HG02610 (cell line): ENCODE data around the gene HEPHL1.
"Not testable (repeated sequence)": the region's sequence is repeated elsewhere in the genome, so short reads cannot be mapped to it uniquely, and the experiment has no call there.

Source experiments
- ATAC-seq: cut with Tn5 transposase; IDR thresholded peaks from one replicate; pipeline ENCODE4 v1.9.1; 2021; ENCODE audit warnings: mild to moderate bottlenecking, moderate library complexity; ENCODE audit not compliant: unreplicated experiment

HEPHL1 gene

GRCh38 chr11:94068764-94069163, 47.6 kb downstream of the HEPHL1 start:
- no peak for ATAC-seq

DNA sequence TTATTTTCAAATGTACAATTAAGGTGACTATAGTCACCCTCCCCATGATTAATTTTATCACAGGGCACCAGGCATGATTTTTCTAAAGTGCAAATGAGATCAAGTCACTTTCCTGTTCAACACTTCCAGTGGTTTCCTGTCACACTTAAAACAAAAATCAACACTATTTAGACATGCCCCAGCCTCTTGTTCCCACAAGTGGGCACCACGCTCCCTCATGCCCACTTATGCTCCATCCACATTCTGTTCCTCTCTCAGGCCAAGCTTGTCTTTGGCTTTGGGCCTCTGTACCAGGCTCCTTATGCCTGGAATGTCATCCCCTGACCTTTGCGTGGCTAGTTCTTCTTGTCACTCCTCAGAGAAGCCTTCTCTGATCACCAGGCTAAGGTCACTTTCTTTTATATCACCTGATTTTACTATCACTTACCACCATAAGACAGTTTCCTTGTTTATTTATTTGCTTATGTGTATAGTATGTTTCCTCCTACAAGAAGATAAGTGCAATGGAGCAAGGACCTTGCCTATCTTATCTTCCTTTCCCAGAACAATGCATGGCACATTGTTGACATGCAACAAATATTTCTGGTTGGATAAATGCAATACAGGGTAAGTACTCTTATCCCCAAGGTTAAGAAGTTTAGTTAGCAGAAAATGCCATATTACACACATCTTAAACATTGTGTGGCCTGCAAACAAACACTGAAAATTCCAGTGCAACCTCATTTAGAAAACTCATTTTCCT, 56.6 kb downstream of the HEPHL1 start:
- ATAC-seq: no peak

- no peak for ATAC-seq
Observed at GRCh38 chr11:94084164-94084563, 63.0 kb downstream of the HEPHL1 start.

- ATAC-seq: no peak
Observed at GRCh38 chr11:94088906-94089305, 67.8 kb downstream of the HEPHL1 start.

DNA sequence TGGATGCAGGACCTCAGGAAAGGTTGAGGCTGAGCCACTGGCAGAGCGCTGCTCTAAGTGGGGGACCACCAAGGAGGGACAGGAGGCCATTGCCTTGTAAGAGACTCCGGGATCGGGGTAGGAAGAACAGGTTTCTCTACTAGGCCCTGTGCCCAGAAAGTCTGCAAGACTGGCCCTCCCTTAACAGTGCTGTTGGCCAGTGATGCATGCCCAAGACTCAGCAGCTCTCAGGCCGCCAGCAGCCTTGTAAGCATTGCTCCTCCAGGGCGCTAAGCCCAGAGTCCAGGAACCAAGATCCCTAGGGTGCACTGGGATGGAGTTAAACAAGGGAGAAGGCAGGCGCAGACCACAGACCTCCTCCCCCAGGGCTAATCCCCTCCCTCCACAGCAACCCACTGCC, 68.2 kb downstream of the HEPHL1 start:
- no peak for ATAC-seq

DNA sequence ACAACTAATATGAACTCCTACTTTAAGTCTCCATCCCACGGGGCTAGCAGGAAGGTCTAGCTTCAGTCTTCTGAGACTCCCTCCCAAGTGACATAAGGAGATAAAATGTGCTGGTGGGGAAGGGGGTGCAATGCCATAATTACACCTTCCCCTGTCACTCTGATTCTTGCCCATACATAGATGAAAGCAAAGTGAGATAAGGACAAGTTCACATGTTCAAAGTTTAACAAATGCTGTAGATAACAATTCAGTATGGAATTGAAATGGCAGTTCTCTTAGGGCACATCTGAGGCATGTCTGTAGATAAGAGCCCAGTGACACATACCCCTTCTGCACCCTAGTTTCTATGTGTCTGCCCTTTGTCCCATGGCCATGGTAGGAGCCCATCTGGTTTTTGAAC, 69.2 kb downstream of the HEPHL1 start:
- ATAC-seq: no peak

DNA sequence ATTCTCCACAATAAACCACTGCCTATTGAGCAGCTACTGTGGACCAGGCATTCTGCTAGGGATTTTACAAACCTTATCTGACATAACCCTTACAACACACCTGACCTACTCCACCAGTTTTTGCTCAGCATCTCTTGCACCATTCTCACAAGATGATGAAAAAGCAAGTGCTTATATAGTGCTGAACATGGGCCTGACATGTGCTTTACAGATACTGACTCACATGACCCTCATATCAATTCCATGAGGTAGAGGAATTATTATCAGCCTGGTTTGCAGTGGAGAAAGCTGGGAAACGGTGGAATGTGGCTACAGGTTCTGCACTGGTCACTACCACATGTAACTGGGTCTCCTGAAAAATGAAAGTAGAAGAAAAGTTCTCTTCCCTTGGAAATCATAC, 69.9 kb downstream of the HEPHL1 start:
- ATAC-seq: no peak

GRCh38 chr11:94100253-94100652, 79.1 kb downstream of the HEPHL1 start:
- no peak for ATAC-seq

DNA sequence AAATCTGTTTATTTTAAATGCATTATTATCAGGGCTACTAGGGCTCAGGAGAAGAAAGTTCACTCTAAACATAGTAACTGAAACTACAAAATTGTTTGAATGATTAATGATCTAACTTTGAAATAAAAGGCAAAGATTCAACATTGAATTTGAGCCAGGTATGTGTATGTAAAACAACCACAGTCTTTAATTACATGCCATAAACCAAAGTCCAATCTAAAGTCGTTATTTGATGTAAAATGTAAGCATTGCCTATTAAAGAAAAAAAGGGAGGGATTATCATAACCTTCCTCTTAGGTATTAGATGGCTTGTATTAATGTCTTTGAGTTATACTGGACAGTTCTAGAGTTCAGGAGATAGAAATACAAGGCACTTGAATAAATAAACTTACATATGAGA, 82.3 kb downstream of the HEPHL1 start:
- ATAC-seq: no peak

GRCh38 chr11:94104734-94105133, 83.6 kb downstream of the HEPHL1 start:
- ATAC-seq: no peak

GRCh38 chr11:94106716-94107115, 85.6 kb downstream of the HEPHL1 start:
- no peak for ATAC-seq

DNA sequence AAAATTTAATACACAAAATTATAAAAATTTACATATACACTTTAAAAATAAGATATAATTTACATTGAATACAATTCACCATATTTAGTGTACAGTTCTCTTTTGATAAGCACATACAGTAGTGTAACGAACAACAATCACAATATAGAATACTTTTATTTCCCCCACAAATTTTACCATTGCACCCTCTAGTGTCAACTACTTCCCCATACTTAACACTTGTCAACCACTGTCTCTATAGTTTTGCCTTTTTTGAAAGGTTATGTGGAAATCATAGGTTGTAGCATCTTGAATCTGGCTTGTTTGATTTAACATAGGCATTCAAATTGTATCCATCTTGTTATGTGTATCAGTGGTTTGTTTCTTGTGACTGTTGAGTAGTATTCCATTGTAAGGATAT, 86.2 kb downstream of the HEPHL1 start:
- ATAC-seq: no peak

- no peak for ATAC-seq
Observed at GRCh38 chr11:94111241-94111640, 90.1 kb downstream of the HEPHL1 start.

GRCh38 chr11:94111660-94112059, 90.5 kb downstream of the HEPHL1 start:
- ATAC-seq: no peak

GRCh38 chr11:94112206-94112953, 91.2 kb downstream of the HEPHL1 start:
- ATAC-seq: no peak

DNA sequence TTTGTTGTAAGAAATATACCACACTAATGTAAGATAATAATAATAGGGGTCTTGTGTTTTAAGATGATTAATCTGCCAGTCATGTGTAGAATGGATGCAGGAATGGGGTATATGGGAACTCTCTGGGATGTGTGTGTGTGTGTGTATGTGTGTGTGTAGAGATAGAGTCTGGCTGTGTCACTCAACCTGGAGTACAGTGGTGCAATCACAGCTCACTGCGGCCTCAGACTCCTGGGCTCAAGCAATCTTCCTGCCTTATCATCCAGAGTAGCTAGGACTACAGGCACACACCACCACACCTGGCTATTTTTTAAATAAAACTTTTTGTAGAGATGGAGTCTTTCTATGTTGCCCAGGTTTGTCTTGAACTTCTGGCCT, 96.0 kb downstream of the HEPHL1 start:
- no peak for ATAC-seq

- no peak for ATAC-seq
Observed at GRCh38 chr11:94117871-94118270, 96.7 kb downstream of the HEPHL1 start.

GRCh38 chr11:94119676-94120075, 98.5 kb downstream of the HEPHL1 start:
- ATAC-seq: not testable (repeated sequence)

DNA sequence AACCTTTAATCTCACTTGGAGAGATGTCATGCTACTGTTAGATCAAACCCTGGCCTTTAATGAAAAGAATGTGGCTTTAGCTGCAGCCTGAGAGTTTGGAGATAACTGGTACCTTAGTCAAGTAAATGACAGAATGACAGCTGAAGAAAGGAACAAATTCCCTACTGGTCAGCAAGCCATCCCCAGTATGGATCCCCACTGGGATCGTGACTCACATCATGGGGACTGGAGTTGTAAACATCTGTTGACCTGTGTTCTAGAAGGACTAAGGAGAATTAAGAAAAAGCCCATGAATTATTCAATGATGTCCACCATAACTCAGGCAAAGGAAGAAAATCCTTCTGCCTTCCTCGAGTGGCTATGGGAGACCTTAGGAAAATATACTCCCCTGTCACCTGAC, 99.4 kb downstream of the HEPHL1 start:
- ATAC-seq: not testable (repeated sequence)

DNA sequence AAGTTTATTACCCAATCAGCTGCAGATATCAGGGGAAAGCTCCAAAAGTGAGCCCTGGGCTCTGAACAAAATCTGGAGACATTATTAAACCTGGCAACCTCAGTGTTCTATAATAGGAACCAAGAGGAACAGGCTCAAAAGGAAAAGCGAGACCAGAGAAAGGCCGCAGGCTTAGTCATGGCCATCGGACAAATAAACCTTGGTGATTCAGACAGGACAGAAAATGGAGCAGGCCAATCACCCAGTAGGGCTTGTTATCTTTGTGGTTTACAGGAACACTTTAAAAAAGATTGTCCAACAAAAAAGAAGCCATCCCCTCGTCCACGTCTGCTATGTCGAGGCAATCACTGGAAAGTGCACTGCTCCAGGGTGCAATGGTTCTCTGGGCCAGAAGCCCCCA, 99.8 kb downstream of the HEPHL1 start:
- no peak for ATAC-seq

DNA sequence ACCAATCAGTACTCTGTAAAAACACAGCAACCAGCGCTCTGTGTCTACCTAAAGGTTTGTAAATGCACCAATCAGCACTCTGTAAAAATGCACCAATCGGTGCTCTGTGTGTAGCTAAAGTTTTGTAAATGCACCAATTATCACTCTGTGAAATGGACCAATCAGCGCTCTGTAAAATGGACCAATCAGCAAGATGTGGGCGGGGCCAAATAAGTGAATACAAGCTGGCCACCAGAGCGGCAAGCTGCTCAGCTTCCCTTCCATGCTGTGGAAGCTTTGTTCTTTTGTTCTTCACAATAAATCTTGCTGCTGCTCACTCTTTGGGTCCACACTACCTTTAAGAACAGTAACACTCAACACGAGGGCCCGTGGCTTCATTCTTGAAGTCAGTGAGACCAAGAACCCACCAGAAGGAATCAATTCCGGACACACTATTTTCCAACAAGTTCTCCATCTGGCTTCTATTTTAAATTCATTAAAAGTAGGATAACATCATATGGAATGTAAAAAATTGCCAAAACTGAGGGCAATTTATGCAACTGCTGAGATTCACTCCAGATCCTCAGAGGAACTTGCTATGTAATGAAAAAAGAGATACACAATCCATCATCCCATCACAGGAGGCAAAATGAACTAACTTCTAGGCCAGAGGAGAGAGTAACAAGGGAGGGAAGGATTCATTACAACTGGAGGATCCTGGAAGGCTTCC, 104.4 kb downstream of the HEPHL1 start:
- no peak for ATAC-seq

DNA sequence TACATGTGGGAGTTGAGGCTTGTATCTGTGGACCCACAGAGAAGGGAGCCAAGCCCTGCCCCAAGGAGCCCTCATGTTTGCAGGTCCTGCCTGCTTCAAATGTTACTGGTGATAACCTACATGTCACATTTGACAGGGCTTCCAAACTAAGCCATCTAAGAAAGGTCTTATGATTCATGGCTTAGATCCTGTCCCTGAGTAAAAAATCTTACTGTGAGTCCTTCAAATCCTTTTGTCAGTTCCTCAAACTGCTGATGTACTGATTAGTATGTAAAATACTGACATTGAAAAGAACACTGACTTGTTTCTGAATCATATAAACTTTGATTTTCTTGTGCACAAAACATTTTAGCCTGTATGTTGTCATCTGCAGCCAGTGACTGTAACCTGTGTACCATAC, 106.5 kb downstream of the HEPHL1 start:
- no peak for ATAC-seq
